ENCODE results near the gene C11orf97.

DNA sequence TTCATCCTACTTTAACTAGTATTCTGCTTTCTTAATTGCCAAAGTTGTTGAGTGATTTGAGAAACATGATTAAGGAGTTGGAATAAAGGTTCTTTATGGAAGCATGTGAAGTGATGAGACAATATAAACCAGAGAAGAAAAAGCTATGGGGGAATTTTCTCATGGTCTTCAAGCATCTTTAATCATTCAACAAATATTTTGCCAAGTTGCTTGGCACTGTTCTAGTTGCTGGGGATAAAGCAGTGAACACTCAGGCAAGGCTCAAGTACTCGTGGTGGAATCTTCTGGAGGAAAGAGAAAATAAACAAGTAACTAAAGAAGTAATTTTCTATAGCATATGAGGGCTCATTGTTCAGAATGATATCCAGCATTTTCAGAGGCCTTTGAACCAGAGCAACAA is 45.7 kb downstream of the C11orf97 start:
- TF ChIP-seq POLR2A (IDR thresholded peaks at IDR 0.05; ENCODE audit: low read length) = no peak
- TF ChIP-seq, protein P1, sequence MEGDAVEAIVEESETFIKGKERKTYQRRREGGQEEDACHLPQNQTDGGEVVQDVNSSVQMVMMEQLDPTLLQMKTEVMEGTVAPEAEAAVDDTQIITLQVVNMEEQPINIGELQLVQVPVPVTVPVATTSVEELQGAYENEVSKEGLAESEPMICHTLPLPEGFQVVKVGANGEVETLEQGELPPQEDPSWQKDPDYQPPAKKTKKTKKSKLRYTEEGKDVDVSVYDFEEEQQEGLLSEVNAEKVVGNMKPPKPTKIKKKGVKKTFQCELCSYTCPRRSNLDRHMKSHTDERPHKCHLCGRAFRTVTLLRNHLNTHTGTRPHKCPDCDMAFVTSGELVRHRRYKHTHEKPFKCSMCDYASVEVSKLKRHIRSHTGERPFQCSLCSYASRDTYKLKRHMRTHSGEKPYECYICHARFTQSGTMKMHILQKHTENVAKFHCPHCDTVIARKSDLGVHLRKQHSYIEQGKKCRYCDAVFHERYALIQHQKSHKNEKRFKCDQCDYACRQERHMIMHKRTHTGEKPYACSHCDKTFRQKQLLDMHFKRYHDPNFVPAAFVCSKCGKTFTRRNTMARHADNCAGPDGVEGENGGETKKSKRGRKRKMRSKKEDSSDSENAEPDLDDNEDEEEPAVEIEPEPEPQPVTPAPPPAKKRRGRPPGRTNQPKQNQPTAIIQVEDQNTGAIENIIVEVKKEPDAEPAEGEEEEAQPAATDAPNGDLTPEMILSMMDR (IDR thresholded peaks at IDR 0.05) = no peak
- no peak for TF ChIP-seq CHD4 (IDR thresholded peaks at IDR 0.05; ENCODE audit: borderline replicate concordance)
- TF ChIP-seq SREBF2 (IDR thresholded peaks at IDR 0.05) = no peak
- TF ChIP-seq HOXA7 (CRISPR knock-in tag; IDR thresholded peaks at IDR 0.05) = no peak
- TF ChIP-seq HDAC2 (IDR thresholded peaks at IDR 0.05) = no peak
- TF ChIP-seq JUNB (IDR thresholded peaks at IDR 0.05) = no peak

Data from A549 (cell line).